ENCODE results near the gene BNIP2.
"Not testable (repeated sequence)": the region's sequence is repeated elsewhere in the genome, so short reads cannot be mapped to it uniquely, and the experiment has no call there.

The BNIP2 gene

GRCh38 chr15:59688782-59689625 lies at the start of gene BNIP2:
BNIP2 (minus strand) TSS chr15:59689320; CDS start chr15:59682457, 6,863 bp downstream.
- peak; percentile 96 for DNase-seq

- no peak for DNase-seq
Observed at GRCh38 chr15:59738676-59739075, 49.6 kb upstream of the BNIP2 start.

GRCh38 chr15:59736181-59736580 lies 47.1 kb upstream of the BNIP2 start:
- no peak for DNase-seq

DNA sequence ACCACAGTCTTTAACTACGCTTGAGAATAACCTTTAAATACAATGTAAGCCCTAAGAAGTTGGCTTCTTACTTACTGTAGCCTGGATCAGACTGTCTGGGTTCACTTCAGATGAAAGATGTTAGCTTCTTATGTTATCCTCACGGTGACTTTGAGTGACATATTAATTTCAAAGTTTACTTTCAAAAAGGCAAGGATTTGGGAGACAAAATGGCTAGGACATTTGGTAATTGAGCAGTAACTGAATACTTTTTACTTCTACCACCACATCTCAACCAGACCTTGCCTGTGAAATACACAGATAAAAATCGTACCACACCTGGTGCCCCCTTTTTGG lies 36.0 kb upstream of the BNIP2 start:
- DNase-seq = no peak

GRCh38 chr15:59723687-59724346 lies 34.7 kb upstream of the BNIP2 start:
- DNase-seq = no peak

DNA sequence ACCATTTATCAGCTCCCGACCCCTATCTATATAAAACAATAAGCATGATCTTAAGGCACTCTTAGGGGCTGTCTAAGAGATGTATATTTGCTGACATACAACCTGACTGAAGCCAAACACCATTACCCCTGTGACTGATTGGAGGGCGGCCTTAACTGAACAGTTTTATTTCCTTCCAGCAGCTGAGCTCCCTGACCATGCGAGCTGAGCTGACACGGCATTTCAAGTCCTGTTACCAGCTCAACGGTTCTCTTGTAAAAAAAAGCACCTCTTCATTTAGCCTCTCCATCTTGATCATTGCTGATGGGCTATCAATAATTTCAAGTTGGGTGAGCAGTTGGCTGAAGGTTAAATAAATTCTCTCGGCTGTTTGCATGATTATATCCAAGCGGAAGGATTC lies 33.4 kb upstream of the BNIP2 start:
- DNase-seq = no peak

DNA sequence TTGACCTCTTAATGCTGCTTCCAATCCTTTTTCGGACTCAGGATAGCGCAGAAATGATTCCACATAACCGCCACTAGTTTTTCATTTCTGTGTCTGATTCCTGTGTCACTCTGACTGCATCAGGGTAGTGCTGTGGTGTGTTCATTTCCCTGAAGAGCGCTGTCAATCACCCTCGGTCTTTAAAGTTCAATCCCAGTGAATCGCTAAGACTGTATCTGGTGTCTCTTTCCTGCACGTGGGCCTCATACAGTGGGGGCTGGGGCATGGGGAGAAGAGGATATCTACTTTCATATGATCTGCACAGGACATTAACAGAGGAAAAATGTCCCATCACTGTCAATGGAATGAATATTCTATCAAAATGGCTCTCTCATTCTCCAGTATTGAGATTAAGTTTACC lies 32.9 kb upstream of the BNIP2 start:
- DNase-seq = no peak

DNA sequence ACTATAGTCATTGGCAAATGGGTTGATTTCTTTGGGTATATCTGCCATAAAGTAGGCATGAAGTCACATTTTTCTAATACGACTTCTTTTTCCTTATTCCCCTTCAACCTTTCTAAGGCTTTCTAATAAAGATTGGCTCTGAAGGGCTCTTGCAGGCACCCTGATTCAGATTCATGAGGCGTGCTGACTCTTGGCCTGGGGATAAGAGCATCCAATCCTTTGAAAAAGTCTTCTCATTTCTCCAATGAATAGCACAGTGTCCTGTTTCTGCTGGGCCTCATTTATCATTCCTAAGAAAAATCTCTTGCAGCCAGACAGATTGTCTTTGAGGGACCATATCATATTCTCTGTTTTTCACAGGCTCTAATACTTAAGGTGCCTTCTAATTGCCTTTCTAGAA lies 32.3 kb upstream of the BNIP2 start:
- DNase-seq = no peak

- no peak for DNase-seq
Observed at GRCh38 chr15:59713177-59713576, 24.1 kb upstream of the BNIP2 start.

DNA sequence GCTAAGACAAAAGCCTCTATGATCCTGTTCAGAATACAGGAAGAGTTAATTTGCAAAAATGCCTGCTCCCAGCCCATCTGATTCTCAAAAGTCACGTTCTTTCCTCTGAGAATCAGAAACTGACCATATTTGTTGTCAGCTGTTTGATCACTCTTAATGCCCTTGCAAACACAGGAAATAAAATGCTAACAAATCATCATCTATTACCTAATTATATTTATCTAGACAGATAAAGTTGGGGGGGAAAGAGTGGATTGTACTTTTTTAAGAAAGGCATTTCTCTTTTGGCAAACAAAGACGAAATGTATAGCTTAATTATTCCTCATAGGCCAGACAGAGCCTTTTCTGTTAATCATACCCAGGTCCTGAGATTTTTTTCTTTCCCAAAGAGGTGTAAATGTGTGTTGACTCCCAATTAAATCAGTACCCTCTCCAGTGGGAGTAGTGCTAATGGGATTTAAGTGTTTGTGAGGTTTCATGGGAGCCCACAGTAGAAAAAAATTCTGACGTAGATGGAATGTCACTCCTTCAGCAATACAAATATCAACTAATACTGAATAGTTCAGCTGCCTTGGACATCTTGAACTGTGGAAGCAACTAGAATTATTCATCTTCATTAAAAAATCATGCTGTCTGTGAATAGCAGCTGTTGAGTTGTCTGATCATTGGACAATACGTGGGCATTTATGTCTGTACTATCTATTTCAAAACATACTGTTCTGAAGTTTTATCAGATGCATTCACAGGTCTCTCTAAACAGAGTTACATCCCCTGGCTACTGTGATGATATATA lies 22.5 kb upstream of the BNIP2 start:
- DNase-seq = no peak

- DNase-seq = no peak
Observed at GRCh38 chr15:59707619-59708018, 18.5 kb upstream of the BNIP2 start.

DNA sequence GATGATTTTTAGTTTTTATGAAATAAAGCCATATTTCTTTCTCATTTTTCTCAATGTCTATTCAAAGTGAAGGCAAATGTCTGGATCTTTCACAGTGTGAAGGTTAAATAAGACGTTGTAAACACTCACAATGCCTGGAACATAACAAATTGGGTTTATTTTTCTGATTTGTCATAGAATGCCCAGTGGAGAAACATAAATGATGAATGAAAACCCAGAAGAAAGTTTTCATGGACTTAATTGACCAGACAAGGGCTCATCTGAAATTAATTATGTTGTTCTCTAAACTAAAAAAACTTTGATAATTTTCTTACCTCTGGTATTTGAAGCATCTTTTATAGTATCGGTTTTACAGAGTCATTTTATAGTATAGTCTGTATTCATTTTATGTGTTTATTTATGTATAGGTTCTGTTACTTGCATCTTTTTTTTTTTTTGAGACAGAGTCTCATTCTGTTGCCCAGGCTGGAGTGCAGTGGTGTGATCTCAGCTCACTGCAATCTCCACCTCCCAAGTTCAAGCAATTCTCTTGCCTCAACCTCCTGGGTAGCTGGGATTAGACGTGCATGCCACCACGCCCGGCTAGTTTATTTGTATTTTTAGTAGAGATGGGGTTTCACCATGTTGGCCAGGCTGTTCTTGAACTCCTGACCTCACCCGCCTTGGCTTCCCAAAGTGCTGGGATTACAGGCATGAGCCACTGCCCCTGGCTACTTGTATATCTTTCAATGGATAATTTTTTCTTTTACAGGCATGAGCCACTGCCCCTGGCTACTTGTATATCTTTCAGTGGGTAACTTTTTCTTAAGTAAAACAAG lies 15.1 kb upstream of the BNIP2 start:
- no peak for DNase-seq

DNA sequence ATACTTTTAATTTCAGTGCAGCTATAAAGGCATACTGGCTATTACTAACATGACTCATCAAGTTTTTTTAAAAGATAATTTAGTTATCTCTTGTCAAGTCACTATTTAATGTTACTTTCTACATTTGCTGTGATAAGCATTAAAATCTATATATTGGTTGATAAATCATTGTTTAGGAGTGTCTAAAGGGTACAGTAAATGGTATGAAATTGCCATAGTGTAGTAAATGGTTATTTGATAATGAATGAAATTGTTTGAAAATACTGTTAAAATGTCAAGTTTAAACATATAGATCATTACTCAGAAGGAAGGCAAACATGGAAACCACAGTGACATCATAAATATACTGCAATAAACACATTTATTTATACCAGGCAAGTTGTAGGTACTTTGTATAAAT lies 13.2 kb upstream of the BNIP2 start:
- no peak for DNase-seq

GRCh38 chr15:59701880-59702279 lies 12.8 kb upstream of the BNIP2 start:
- no peak for DNase-seq

GRCh38 chr15:59699810-59700431 lies 10.8 kb upstream of the BNIP2 start:
- no peak for DNase-seq

DNA sequence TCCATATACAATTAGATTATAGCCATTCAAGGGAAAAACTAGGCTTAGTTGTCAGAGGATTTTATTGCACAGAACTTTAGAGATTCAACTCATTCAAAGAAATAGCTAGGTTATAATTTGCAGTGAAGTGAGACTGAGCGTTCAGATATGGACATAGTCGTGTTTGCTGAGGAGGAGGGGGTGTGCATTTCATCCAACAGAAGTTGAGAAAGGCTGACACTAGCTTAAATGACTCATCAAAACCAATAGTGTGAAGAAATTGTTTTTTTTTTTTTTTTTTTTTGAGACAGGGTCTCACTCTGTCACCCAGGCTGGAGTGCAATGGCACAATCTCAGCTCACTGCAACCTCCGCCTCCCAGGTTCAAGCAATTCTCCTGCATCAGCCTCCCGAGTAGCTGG lies 8.9 kb upstream of the BNIP2 start:
- not testable (repeated sequence) for DNase-seq

- DNase-seq = no peak
Observed at GRCh38 chr15:59696332-59696731, 7.2 kb upstream of the BNIP2 start.

DNA sequence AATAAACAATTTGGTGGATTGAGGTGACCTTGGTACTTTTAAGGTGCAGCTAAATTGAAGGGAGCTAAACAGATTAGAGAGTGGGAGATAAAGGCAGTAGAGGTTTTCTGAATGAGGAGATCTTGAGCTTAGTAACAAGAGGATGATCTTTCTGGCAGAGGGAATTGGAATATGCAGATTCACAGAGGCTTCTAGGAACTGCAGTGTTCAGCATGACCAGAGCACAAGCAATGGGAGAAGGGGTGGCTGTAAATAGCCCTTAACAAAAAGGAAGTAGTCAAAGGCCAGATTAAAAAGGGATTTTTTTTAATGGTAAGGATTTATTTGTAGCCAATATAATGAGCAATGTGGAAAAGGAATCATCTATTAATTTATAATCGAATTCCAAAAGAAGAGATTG lies 5.7 kb upstream of the BNIP2 start:
- DNase-seq = no peak

- peak; percentile 51 for DNase-seq
Observed at GRCh38 chr15:59691194-59691805, 2.2 kb upstream of the BNIP2 start.

DNA sequence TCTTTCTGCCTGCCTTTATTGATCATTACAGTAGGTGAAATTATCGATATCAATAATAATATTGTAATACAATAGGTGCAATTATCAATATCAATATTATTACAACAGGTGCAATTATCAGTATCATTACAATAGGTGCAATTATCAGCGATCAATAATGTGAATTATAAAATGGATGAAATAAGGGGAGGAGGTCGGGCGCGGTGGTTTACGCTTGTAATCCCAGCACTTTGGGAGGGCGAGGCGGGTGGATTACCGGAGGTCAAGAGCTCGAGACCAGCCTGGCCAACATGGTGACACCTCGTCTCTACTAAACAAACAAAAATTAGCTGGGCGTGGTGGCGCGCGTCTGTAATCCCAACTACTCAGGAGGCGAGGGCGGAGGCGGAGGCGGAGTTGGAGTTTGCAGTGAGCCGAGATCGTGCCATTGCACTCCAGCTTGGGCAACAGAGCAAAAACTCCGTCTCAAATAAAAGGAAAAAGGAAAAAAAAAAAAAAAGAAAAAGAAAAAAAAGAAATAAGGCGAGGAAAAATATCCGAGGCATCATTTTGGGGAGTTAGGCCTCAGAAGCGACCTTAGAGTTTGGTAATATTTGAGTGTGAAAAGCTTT lies 611 bp upstream of the BNIP2 start:
- peak; percentile 58 for DNase-seq

DNA sequence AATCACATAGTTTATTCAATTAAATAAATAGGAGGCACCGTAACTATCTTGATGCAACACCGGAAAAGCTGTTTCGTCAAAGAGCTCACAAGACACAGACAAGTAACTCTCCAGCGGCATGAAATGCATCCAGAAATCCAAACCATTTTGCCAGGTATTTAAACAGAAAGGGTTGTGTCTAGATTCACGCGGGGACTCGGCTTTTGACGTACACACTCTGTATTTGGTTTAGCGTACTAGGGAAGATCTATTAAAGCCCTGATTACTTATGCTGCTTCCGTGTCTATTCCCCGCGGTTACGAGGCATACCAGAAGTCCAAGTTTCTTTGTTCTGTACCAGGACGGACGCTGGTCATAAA lies 718 bp downstream of the BNIP2 start:
- peak; percentile 17 for DNase-seq

DNA sequence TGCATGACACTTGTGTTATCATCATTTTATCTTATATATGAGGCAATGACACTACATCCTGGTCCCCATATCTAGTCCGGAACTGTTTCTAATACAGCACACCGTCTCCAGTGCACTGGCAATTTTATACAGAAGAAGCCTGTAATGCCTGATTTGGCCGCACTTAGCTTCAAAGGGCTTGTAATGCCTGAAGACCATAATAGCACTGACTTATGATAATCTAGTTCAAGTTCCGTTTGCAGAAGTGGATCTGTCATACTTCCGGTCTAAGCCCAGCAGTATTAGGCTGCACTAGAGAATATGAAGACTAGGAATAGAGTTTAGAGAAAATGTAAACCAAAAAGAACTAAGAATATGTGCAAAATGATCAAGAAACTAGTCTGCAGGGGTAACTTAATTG lies 1.3 kb downstream of the BNIP2 start:
- peak; percentile 17 for DNase-seq
